A673 (cell line): ENCODE data around the gene LILRB1. TPM values are rescaled to one million over a fixed set of nuclear protein-coding genes. Genes with fewer than 3 reads are reported as not detected.
"Not testable (repeated sequence)": the region's sequence is repeated elsewhere in the genome, so short reads cannot be mapped to it uniquely, and the experiment has no call there.

Experiments
- BruUV-seq: library from RNA; stranded (reverse); fragments of 400-500 nt; replicated peaks from 2 replicates; lab custom pipeline; 2021; lab: Mats Ljungman, UMichigan
- CTCF ChIA-PET: fragments of 300-600 bp; sonication (Branson Sonifier 250); formaldehyde crosslinking; loops from one replicate; lab custom pipeline; 2022; ENCODE audit warnings: antibody characterized with exemption; lab: Charles Lee
- POLR2A ChIA-PET: fragments of 300-600 bp; sonication (Branson Sonifier 250); formaldehyde crosslinking; loops from one replicate; lab custom pipeline; 2022; ENCODE audit warnings: antibody characterized with exemption; ENCODE audit not compliant: low non-redundant PET; lab: Charles Lee
- DNase-seq: peaks from one replicate; pipeline ENCODE4 v3.0.0-alpha.2; 2015; ENCODE audit warnings: low spot score
- H3K27ac ChIP-seq: fragments of 200-600 bp; sonication (generic); 2 replicates; pipeline ENCODE4 v1.5.1; 2016; ENCODE audit warnings: mixed run types, low read depth, mild to moderate bottlenecking, mixed read lengths, antibody characterized with exemption, low read length; ENCODE audit not compliant: poor library complexity, severe bottlenecking
- H3K27me3 ChIP-seq: fragments of 200-600 bp; sonication (generic); replicated peaks from 2 replicates; pipeline ENCODE4 v1.6.1; 2017; ENCODE audit warnings: mixed run types, low read depth, mild to moderate bottlenecking, mixed read lengths, antibody characterized with exemption, low read length; ENCODE audit not compliant: insufficient read depth, poor library complexity
- H3K36me3 ChIP-seq: fragments of 200-600 bp; sonication (generic); 2 replicates; pipeline ENCODE4 v1.6.1; 2016; ENCODE audit warnings: mixed run types, mild to moderate bottlenecking, mixed read lengths, antibody characterized with exemption, low read length; ENCODE audit not compliant: insufficient read depth, poor library complexity, severe bottlenecking
- H3K4me1 ChIP-seq: fragments of 200-600 bp; sonication (generic); 2 replicates; pipeline ENCODE4 v1.6.1; 2017; ENCODE audit warnings: mixed run types, mild to moderate bottlenecking, mixed read lengths, antibody characterized with exemption, low read length; ENCODE audit not compliant: insufficient read depth, poor library complexity, severe bottlenecking
- H3K4me3 ChIP-seq: fragments of 200-600 bp; sonication (generic); 2 replicates; pipeline ENCODE4 v1.5.1; 2016; ENCODE audit warnings: low read depth, mixed run types, mild to moderate bottlenecking, mixed read lengths, low read length; ENCODE audit not compliant: poor library complexity, severe bottlenecking
- H3K9me3 ChIP-seq: fragments of 200-600 bp; sonication (generic); 2 replicates; pipeline ENCODE4 v1.6.1; 2016; ENCODE audit warnings: mixed run types, low read depth, mild to moderate bottlenecking, mixed read lengths, antibody characterized with exemption, low read length; ENCODE audit not compliant: poor library complexity, severe bottlenecking
- CTCF ChIP-seq: fragments of 300-800, 200-600 bp; sonication (generic); conservative IDR thresholded peaks from 2 replicates; pipeline ENCODE4 v1.5.1; 2017; ENCODE audit warnings: low read depth, mild to moderate bottlenecking, antibody characterized with exemption, low read length, moderate library complexity, mixed read lengths
- EZH2 ChIP-seq: fragments of 200-600 bp; sonication (generic); IDR thresholded peaks from 2 replicates; pipeline ENCODE4 v1.6.1; 2017; ENCODE audit warnings: borderline replicate concordance, low read depth, mild to moderate bottlenecking, mixed read lengths, antibody characterized with exemption, low read length; ENCODE audit not compliant: poor library complexity, severe bottlenecking
- intact Hi-C: fragments of 100-400 bp; cut with micrococcal nuclease; formaldehyde crosslinking; loops from one replicate; pipeline ENCODE4 v1.10.0; 2022; ENCODE audit not compliant: unreplicated experiment
- total RNA-seq: library from RNA; stranded (reverse); gene quantifications from 2 replicates; pipeline ENCODE4 v1.2.3, GENCODE V29; 2021

The LILRB1 gene
- total RNA-seq, 1 experiment from 2014 or later = not detected

GRCh38 chr19:54673222-54673621 is 42.9 kb downstream of the LILRB1 start:
- Histone ChIP-seq H3K9me3 (peaks cover 5% of the 10 kb centered on the region), H3K36me3 (no peaks in the 10 kb centered on the region), H3K4me3 (no peak overlapping the region), H3K27me3 (peaks cover 37% of the 10 kb centered on the region), H3K4me1 (no peaks in the 10 kb centered on the region), H3K27ac (no peak overlapping the region)
- POLR2A ChIA-PET = no interaction called here
- CTCF ChIA-PET = no interaction called here
- no peak for TF ChIP-seq CTCF
- TF ChIP-seq EZH2 = no peak
- intact Hi-C loops = no loop called here
- DNase-seq = no peak
- BruUV-seq = no TSS peak

- POLR2A ChIA-PET = no interaction called here
- peak; percentile 61 for DNase-seq
Observed at GRCh38 chr19:54674021-54674617, 43.8 kb downstream of the LILRB1 start.

GRCh38 chr19:54676210-54676834 is 46.0 kb downstream of the LILRB1 start:
- H3K4me1 ChIP-seq, H3K4me3 ChIP-seq, POLR2A ChIA-PET, H3K27ac ChIP-seq, H3K9me3 ChIP-seq, BruUV-seq, H3K36me3 ChIP-seq: not testable (repeated sequence)
- CTCF ChIA-PET = interaction anchor here (0.6 kb wide), 1 partner anchor 203 kb away, joined by 4 read pairs; the partner anchor contains the start of gene CDC42EP5
- peak; percentile 56 for DNase-seq
- TF ChIP-seq CTCF = peak; percentile 76
- intact Hi-C loops = loop anchor here (5.0 kb wide), 1 partner anchor 194 kb away; no protein-coding TSS in a partner anchor
- H3K27me3 ChIP-seq = peaks cover 27% of the 10 kb centered on the region

More at GRCh38 chr19:54674021-54674617, 43.8 kb downstream of the LILRB1 start:
- Histone ChIP-seq H3K4me1 (no peaks in the 10 kb centered on the region), H3K36me3 (no peaks in the 10 kb centered on the region), H3K27ac (no peak overlapping the region), H3K9me3 (no peaks in the 10 kb centered on the region), H3K4me3 (no peak overlapping the region), H3K27me3 (peaks cover 37% of the 10 kb centered on the region)
- TF ChIP-seq EZH2 (no peak), CTCF (peak; percentile 82)
- intact Hi-C loops = no loop called here
- CTCF ChIA-PET = interaction anchor here (1.1 kb wide), 1 partner anchor 20 kb away, joined by 3 read pairs; no protein-coding TSS in a partner anchor
- no TSS peak for BruUV-seq
